ENCODE results near the gene MICAL3.

The MICAL3 gene

DNA sequence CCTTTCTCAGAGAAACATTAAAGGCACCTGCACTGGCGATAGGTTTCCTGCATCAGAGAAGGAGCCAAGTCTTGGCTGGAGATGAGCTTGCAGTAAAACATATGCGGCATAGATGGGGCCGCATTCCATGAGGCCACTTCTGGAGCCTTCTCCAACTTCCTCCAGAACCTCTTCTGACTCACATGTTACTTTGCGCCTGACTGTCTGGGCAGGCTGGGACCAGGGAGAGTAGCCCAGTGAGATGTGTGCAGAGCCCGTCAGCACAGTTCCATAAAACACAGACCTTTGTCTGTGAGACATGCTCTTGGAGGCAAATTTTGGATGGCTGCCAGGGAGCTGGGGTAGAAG is 194.7 kb downstream of the MICAL3 start:
- H2BK12ac ChIP-seq (ENCODE audit: low read length) = no peak overlapping the region
- no peak for DNase-seq
- H3K4ac ChIP-seq (ENCODE audit: low read depth, low read length) = no peak overlapping the region
- no peak overlapping the region for H3K23ac ChIP-seq (ENCODE audit: low read length)
- no peak overlapping the region for H4K12ac ChIP-seq (ENCODE audit: low read depth, low read length)
- no peak overlapping the region for H4K8ac ChIP-seq (ENCODE audit: low read depth, low read length)
- no peak overlapping the region for H2AK5ac ChIP-seq (ENCODE audit: low read length)
- H3K9ac ChIP-seq (ENCODE audit: low read length) = no peak overlapping the region
- no peak overlapping the region for H3K18ac ChIP-seq (ENCODE audit: low read length)
- H2BK5ac ChIP-seq (ENCODE audit: low read depth, low read length, poor library complexity) = no peak overlapping the region
- H3K79me2 ChIP-seq (ENCODE audit: control insufficient read depth, insufficient read depth, low read length, poor library complexity) = no peaks in the 10 kb centered on the region
- no peaks in the 10 kb centered on the region for H3K4me1 ChIP-seq (ENCODE audit: control insufficient read depth in 1 of 2, insufficient read depth in 2 of 2, low read length in 2 of 2)
- H4K91ac ChIP-seq (ENCODE audit: low read depth, low read length) = no peak overlapping the region
- no CpG with 5 or more reads among the region's 5 CpGs for WGBS (ENCODE audit: extremely low coverage, insufficient coverage, insufficient read length)
- no peak overlapping the region for H3K4me2 ChIP-seq (ENCODE audit: low read length)
- no peak overlapping the region for H2BK120ac ChIP-seq (ENCODE audit: insufficient read depth, low read length, poor library complexity)
- peaks cover 5% of the 10 kb centered on the region for H3K9me3 ChIP-seq (ENCODE audit: insufficient read depth, low read depth, low read length)
- no peaks in the 10 kb centered on the region for H3K27me3 ChIP-seq (ENCODE audit: insufficient read depth, low read length)
- no peak overlapping the region for H3K14ac ChIP-seq (ENCODE audit: low read length)
- H2AFZ ChIP-seq (ENCODE audit: insufficient read depth, low read length, poor library complexity) = no peak overlapping the region
- no peaks in the 10 kb centered on the region for H3K79me1 ChIP-seq (ENCODE audit: low read length)
- no peak overlapping the region for H3K4me3 ChIP-seq (ENCODE audit: low read depth, low read length)
- H3K27ac ChIP-seq (ENCODE audit: low read depth, low read length) = no peak overlapping the region
- H3K36me3 ChIP-seq (ENCODE audit: control insufficient read depth in 1 of 2, insufficient read depth in 2 of 2, low read length in 2 of 2) = peaks cover 14 to 16% of the 10 kb centered on the region in 2 experiments

DNA sequence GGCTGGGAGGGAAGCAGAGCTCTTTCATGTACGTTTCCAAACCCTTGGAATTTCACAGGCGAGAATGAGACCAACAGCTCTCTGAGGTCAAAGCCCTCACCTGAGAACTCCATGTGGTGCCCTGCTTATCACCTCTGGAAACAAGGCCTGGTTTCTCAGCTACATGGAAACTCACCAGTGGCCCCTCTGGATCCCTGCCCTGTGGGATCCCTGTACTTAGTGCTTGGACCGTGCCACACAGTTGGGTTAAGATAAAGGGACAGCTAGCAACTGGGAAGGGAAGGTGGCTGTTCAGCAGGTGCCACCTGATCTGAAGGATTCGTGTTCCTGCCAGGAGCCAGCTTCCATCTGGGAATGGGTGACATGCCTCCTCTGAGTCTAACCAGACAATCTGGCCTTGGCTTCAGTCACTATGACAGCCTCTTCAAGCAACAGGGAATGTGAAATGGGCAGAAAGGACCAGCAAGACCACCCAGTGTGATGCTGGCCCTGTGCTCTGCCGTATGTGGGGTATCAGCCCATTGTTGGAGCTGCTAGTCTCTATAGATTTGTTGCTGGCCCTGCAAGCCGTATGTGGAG is 195.8 kb downstream of the MICAL3 start:
- peaks cover 14 to 16% of the 10 kb centered on the region in 2 experiments for H3K36me3 ChIP-seq (ENCODE audit: control insufficient read depth in 1 of 2, insufficient read depth in 2 of 2, low read length in 2 of 2)
- no peak overlapping the region for H4K91ac ChIP-seq (ENCODE audit: low read depth, low read length)
- no peak overlapping the region for H3K18ac ChIP-seq (ENCODE audit: low read length)
- no peaks in the 10 kb centered on the region for H3K79me1 ChIP-seq (ENCODE audit: low read length)
- no peak overlapping the region for H4K8ac ChIP-seq (ENCODE audit: low read depth, low read length)
- no peak overlapping the region for H2BK12ac ChIP-seq (ENCODE audit: low read length)
- no peak overlapping the region for H3K9ac ChIP-seq (ENCODE audit: low read length)
- H2AFZ ChIP-seq (ENCODE audit: insufficient read depth, low read length, poor library complexity) = no peak overlapping the region
- no peaks in the 10 kb centered on the region for H3K4me1 ChIP-seq (ENCODE audit: control insufficient read depth in 1 of 2, insufficient read depth in 2 of 2, low read length in 2 of 2)
- no peak overlapping the region for H2BK120ac ChIP-seq (ENCODE audit: insufficient read depth, low read length, poor library complexity)
- H3K9me3 ChIP-seq (ENCODE audit: insufficient read depth, low read depth, low read length) = peaks cover 5% of the 10 kb centered on the region
- H3K4me2 ChIP-seq (ENCODE audit: low read length) = no peak overlapping the region
- WGBS (ENCODE audit: extremely low coverage, insufficient coverage, insufficient read length) = no CpG with 5 or more reads among the region's 6 CpGs
- no peak overlapping the region for H3K4ac ChIP-seq (ENCODE audit: low read depth, low read length)
- H3K79me2 ChIP-seq (ENCODE audit: control insufficient read depth, insufficient read depth, low read length, poor library complexity) = no peaks in the 10 kb centered on the region
- no peak overlapping the region for H4K12ac ChIP-seq (ENCODE audit: low read depth, low read length)
- H3K27me3 ChIP-seq (ENCODE audit: insufficient read depth, low read length) = no peaks in the 10 kb centered on the region
- no peak overlapping the region for H2AK5ac ChIP-seq (ENCODE audit: low read length)
- H2BK5ac ChIP-seq (ENCODE audit: low read depth, low read length, poor library complexity) = no peak overlapping the region
- DNase-seq = no peak
- H3K4me3 ChIP-seq (ENCODE audit: low read depth, low read length) = no peak overlapping the region
- H3K27ac ChIP-seq (ENCODE audit: low read depth, low read length) = no peak overlapping the region
- no peak overlapping the region for H3K14ac ChIP-seq (ENCODE audit: low read length)
- no peak overlapping the region for H3K23ac ChIP-seq (ENCODE audit: low read length)

DNA sequence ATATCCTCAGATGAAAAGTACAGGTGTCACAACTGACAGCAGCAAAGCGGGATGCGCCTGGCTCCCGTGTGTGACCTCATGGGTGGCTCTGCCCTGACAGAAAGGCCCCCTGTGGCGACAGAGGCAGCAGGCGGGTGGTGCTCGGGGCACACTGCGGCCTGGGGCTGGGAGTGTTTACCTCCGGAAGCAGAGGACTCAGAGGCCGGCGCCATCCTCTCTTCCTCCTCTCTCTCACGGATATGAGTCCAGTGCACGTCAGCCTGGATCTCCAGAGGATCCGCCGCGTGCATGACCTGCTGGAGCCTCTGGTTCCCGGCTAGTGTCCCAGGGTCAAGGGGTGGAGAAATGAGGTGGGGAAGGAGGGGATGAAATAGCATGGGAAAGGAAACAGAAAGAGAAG is 196.9 kb downstream of the MICAL3 start:
- Histone ChIP-seq H3K14ac (ENCODE audit: low read length) (no peak overlapping the region), H3K18ac (ENCODE audit: low read length) (no peak overlapping the region), H3K4me2 (ENCODE audit: low read length) (no peak overlapping the region), H2BK120ac (ENCODE audit: insufficient read depth, low read length, poor library complexity) (no peak overlapping the region), H3K4me1 (ENCODE audit: control insufficient read depth in 1 of 2, insufficient read depth in 2 of 2, low read length in 2 of 2) (no peaks in the 10 kb centered on the region), H3K23ac (ENCODE audit: low read length) (no peak overlapping the region), H4K91ac (ENCODE audit: low read depth, low read length) (no peak overlapping the region), H3K9me3 (ENCODE audit: insufficient read depth, low read depth, low read length) (peaks cover 2% of the 10 kb centered on the region), H3K27me3 (ENCODE audit: insufficient read depth, low read length) (no peaks in the 10 kb centered on the region), H3K4me3 (ENCODE audit: low read depth, low read length) (no peak overlapping the region), H2AK5ac (ENCODE audit: low read length) (no peak overlapping the region), H3K79me2 (ENCODE audit: control insufficient read depth, insufficient read depth, low read length, poor library complexity) (no peaks in the 10 kb centered on the region), H2AFZ (ENCODE audit: insufficient read depth, low read length, poor library complexity) (no peak overlapping the region), H4K8ac (ENCODE audit: low read depth, low read length) (no peak overlapping the region), H3K9ac (ENCODE audit: low read length) (no peak overlapping the region), H2BK12ac (ENCODE audit: low read length) (no peak overlapping the region), H2BK5ac (ENCODE audit: low read depth, low read length, poor library complexity) (no peak overlapping the region), H4K12ac (ENCODE audit: low read depth, low read length) (no peak overlapping the region), H3K27ac (ENCODE audit: low read depth, low read length) (no peak overlapping the region), H3K36me3 (ENCODE audit: control insufficient read depth in 1 of 2, insufficient read depth in 2 of 2, low read length in 2 of 2) (peaks cover 9 to 12% of the 10 kb centered on the region in 2 experiments), H3K4ac (ENCODE audit: low read depth, low read length) (no peak overlapping the region), H3K79me1 (ENCODE audit: low read length) (no peaks in the 10 kb centered on the region)
- WGBS (ENCODE audit: extremely low coverage, insufficient coverage, insufficient read length) = no CpG with 5 or more reads among the region's 16 CpGs
- DNase-seq = no peak

DNA sequence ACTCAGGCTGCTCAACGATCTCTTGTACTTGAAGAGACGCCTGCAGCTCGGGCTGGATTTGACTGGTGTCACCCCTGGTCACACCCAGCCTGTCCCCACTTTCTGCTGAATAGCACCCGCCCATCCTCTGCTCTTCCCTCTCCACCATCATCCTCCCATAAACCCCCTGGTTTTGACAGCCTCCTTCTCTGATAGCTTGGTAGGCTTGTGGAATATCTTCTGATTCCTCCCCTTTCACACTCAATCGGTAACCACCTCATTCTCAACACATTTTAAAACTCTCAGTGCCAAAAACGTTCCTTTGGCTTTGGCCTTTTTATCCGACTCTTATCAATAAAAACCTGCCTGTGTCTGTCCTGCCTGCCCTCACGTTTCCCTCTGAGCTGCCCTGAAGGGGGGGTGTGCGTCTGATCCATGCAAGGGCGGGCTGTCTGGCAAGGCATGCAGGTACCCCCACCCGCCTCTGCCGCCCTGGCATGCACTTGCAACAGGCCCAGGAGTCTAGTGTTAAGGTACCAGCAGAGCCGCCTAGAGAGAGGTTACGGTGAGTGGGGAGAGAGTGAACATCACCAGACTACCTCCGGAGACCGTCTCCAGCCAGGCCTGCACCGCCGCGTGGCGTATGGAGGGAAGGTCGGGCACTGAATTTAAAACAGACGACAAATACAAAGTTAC is 198.3 kb downstream of the MICAL3 start:
- Histone ChIP-seq H3K27ac (ENCODE audit: low read depth, low read length) (no peak overlapping the region), H3K79me1 (ENCODE audit: low read length) (no peaks in the 10 kb centered on the region), H4K91ac (ENCODE audit: low read depth, low read length) (no peak overlapping the region), H2BK120ac (ENCODE audit: insufficient read depth, low read length, poor library complexity) (no peak overlapping the region), H3K9me3 (ENCODE audit: insufficient read depth, low read depth, low read length) (no peaks in the 10 kb centered on the region), H3K36me3 (ENCODE audit: control insufficient read depth in 1 of 2, insufficient read depth in 2 of 2, low read length in 2 of 2) (peaks cover 14 to 15% of the 10 kb centered on the region in 2 experiments), H3K4me2 (ENCODE audit: low read length) (no peak overlapping the region), H2AFZ (ENCODE audit: insufficient read depth, low read length, poor library complexity) (no peak overlapping the region), H2AK5ac (ENCODE audit: low read length) (no peak overlapping the region), H2BK5ac (ENCODE audit: low read depth, low read length, poor library complexity) (no peak overlapping the region), H3K27me3 (ENCODE audit: insufficient read depth, low read length) (no peaks in the 10 kb centered on the region), H3K18ac (ENCODE audit: low read length) (no peak overlapping the region), H3K9ac (ENCODE audit: low read length) (no peak overlapping the region), H3K79me2 (ENCODE audit: control insufficient read depth, insufficient read depth, low read length, poor library complexity) (no peaks in the 10 kb centered on the region), H2BK12ac (ENCODE audit: low read length) (no peak overlapping the region), H4K8ac (ENCODE audit: low read depth, low read length) (no peak overlapping the region), H3K4me1 (ENCODE audit: control insufficient read depth in 1 of 2, insufficient read depth in 2 of 2, low read length in 2 of 2) (no peaks in the 10 kb centered on the region), H3K4ac (ENCODE audit: low read depth, low read length) (no peak overlapping the region), H3K4me3 (ENCODE audit: low read depth, low read length) (no peak overlapping the region), H4K12ac (ENCODE audit: low read depth, low read length) (no peak overlapping the region), H3K14ac (ENCODE audit: low read length) (no peak overlapping the region), H3K23ac (ENCODE audit: low read length) (no peak overlapping the region)
- no CpG with 5 or more reads among the region's 22 CpGs for WGBS (ENCODE audit: extremely low coverage, insufficient coverage, insufficient read length)
- DNase-seq = peak; percentile 85
